Endothelial cell of umbilical vein (primary cell): ENCODE measurements around the gene RGS12. TPM values are rescaled to one million over a fixed set of nuclear protein-coding genes. Genes with fewer than 3 reads are reported as not detected.

ENCODE experiments used
- BruUV-seq: library from RNA; stranded (reverse); fragments of 400-500 nt; replicated peaks from 2 replicates; lab custom pipeline; 2021; lab: Mats Ljungman, UMichigan
- CTCF ChIA-PET: fragments of 300-600, 350-600 bp; sonication (Branson Sonifier 250); formaldehyde crosslinking; loops from one replicate; lab custom pipeline; 2021; ENCODE audit warnings: antibody characterized with exemption, inconsistent platforms; lab: Charles Lee
- POLR2A ChIA-PET: fragments of 300-600, 350-600 bp; sonication (Branson Sonifier 250); formaldehyde crosslinking; loops from one replicate; lab custom pipeline; 2021; ENCODE audit warnings: antibody characterized with exemption, inconsistent platforms; lab: Charles Lee
- DNase-seq: peaks from one replicate; pipeline ENCODE4 v3.0.0-alpha.2; 2011; ENCODE audit warnings: low read depth, low spot score
- FAIRE-seq: peaks from 2 replicates; lab custom pipeline; 2011; peaks lifted over from hg19 to GRCh38; lab: Jason Lieb, UNC
- H2AFZ ChIP-seq: 2 replicates; pipeline ENCODE4 v1.6.0; 2012; ENCODE audit warnings: low read depth, low read length, control low read depth, inconsistent platforms
- H3K27ac ChIP-seq: 2 replicates; pipeline ENCODE4 v1.5.1; 2011; ENCODE audit warnings: low read depth, mild to moderate bottlenecking, control low read depth, low read length, moderate library complexity; ENCODE audit not compliant: insufficient read depth
- H3K27me3 ChIP-seq, 2 experiments: 2 replicates each; pipeline versions ENCODE4 v1.6.0 to v1.6.1; 2011; ENCODE audit warnings: low read length in 2 of 2, mixed read lengths in 1 of 2; ENCODE audit not compliant: control insufficient read depth in 2 of 2, insufficient read depth in 2 of 2
- H3K36me3 ChIP-seq, 2 experiments: 2 replicates in 1 of 2; 3 replicates in 1 of 2; pipeline ENCODE4 v1.5.1; 2011; ENCODE audit warnings: low read length in 2 of 2, mild to moderate bottlenecking in 1 of 2, moderate library complexity in 1 of 2; ENCODE audit not compliant: control insufficient read depth in 2 of 2, insufficient read depth in 2 of 2; ENCODE audit errors: extremely low read depth in 1 of 2
- H3K4me1 ChIP-seq: 3 replicates; pipeline ENCODE4 v1.5.1; 2011; ENCODE audit warnings: mild to moderate bottlenecking, low read length; ENCODE audit not compliant: control insufficient read depth, insufficient read depth; ENCODE audit errors: extremely low read depth
- H3K4me2 ChIP-seq: 2 replicates; pipeline ENCODE4 v1.6.1; 2011; ENCODE audit warnings: low read length, control low read depth, mixed read lengths; ENCODE audit not compliant: insufficient read depth
- H3K4me3 ChIP-seq, 3 experiments: fragments of 200-600 bp in 1 of 3; sonication (generic), shearing (Covaris generic) in 1 of 3; replicated peaks in 1 of 3; 2 replicates each; pipeline ENCODE4 v1.5.1; 2011 to 2016; ENCODE audit warnings: control low read depth in 3 of 3, low read length in 3 of 3, mild to moderate bottlenecking in 2 of 3, inconsistent platforms in 1 of 3, low read depth in 1 of 3, moderate library complexity in 1 of 3; ENCODE audit not compliant: insufficient read depth in 1 of 3
- H3K79me2 ChIP-seq: 2 replicates; pipeline ENCODE4 v1.6.0; 2012; ENCODE audit warnings: low read length, inconsistent platforms; ENCODE audit not compliant: control insufficient read depth, insufficient read depth
- H3K9ac ChIP-seq: replicated peaks from 2 replicates; pipeline ENCODE3; 2011; ENCODE audit warnings: low read length, control low read depth; ENCODE audit not compliant: insufficient read depth; ENCODE audit errors: extremely low read depth
- H3K9me1 ChIP-seq: replicated peaks from 3 replicates; pipeline ENCODE4 v1.6.0; 2011; ENCODE audit warnings: mild to moderate bottlenecking, low read length; ENCODE audit not compliant: control insufficient read depth, insufficient read depth; ENCODE audit errors: extremely low read depth
- H3K9me3 ChIP-seq: replicated peaks from 2 replicates; pipeline ENCODE4 v1.5.1; 2012; ENCODE audit warnings: low read length, inconsistent platforms; ENCODE audit not compliant: control insufficient read depth, insufficient read depth
- H4K20me1 ChIP-seq: replicated peaks from 2 replicates; pipeline ENCODE3; 2011; ENCODE audit warnings: mild to moderate bottlenecking, low read length; ENCODE audit not compliant: control insufficient read depth, insufficient read depth; ENCODE audit errors: extremely low read depth
- EZH2 ChIP-seq: IDR thresholded peaks from 2 replicates; pipeline ENCODE4 v1.6.1; 2012; ENCODE audit warnings: borderline replicate concordance, low read depth, mild to moderate bottlenecking, moderate library complexity, low read length, inconsistent platforms; ENCODE audit not compliant: severe bottlenecking
- FOS ChIP-seq: IDR thresholded peaks from 2 replicates; pipeline ENCODE4 v1.6.1; 2011; ENCODE audit warnings: mild to moderate bottlenecking, low read length, moderate library complexity, borderline replicate concordance; ENCODE audit not compliant: insufficient read depth
- GATA2 ChIP-seq: IDR thresholded peaks from 2 replicates; pipeline ENCODE4 v1.7.0; 2011; ENCODE audit warnings: low read depth, mild to moderate bottlenecking, moderate library complexity, mixed read lengths, low read length; ENCODE audit not compliant: insufficient read length, insufficient read depth
- JUN ChIP-seq: IDR thresholded peaks from 2 replicates; pipeline ENCODE4 v1.6.1; 2011; ENCODE audit warnings: borderline replicate concordance, low read depth; ENCODE audit not compliant: insufficient read length, insufficient read depth
- MYC ChIP-seq: IDR thresholded peaks from one replicate; pipeline ENCODE4 v1.6.1; 2011; ENCODE audit warnings: mild to moderate bottlenecking, low read depth, low read length
- POLR2A ChIP-seq: IDR thresholded peaks from 2 replicates; pipeline ENCODE4 v1.6.1; 2012; ENCODE audit warnings: low read depth, mild to moderate bottlenecking, control low read depth, low read length
- POLR2AphosphoS5 ChIP-seq: IDR thresholded peaks from 2 replicates; pipeline ENCODE4 v1.6.1; 2012; ENCODE audit warnings: low read depth, mild to moderate bottlenecking, control low read depth, low read length, moderate library complexity; ENCODE audit not compliant: insufficient read depth
- dilution Hi-C: fragments of 300-500 bp; cut with MboI; formaldehyde crosslinking; loops from one replicate; pipeline ENCODE4 v1.15.0; 2019; ENCODE audit warnings: low sequenced_read_pairs; ENCODE audit not compliant: extremely low pct_ligation_motif_present
- intact Hi-C: fragments of 100-400 bp; cut with micrococcal nuclease; formaldehyde crosslinking; loops from one replicate; pipeline ENCODE4 v1.10.0; 2022
- polyA plus RNA-seq, 4 experiments: library from polyadenylated mRNA; depleted of rRNA in 3 of 4; stranded (reverse) in 3 of 4; unstranded in 1 of 4; fragments of >200 nt; gene quantifications; 2 replicates each; pipeline versions ENCODE4 v1.2.1 to v1.2.3, GENCODE V29; 2011 to 2012; ENCODE audit warnings: missing spikeins in 1 of 4
- total RNA-seq: library from RNA; stranded (reverse); gene quantifications from 2 replicates; pipeline ENCODE4 v1.2.3, GENCODE V29; 2021
- TF ChIP-seq, protein P1 (sequence below): IDR thresholded peaks from 2 replicates; pipeline ENCODE4 v1.6.1; 2011; ENCODE audit not compliant: insufficient read depth, insufficient read length
- TF ChIP-seq, protein P2 (sequence below), 2 donors: IDR thresholded peaks; 1 replicate in 1 of 2; 2 replicates in 1 of 2; pipeline ENCODE4 v1.5.1; 2011; ENCODE audit warnings: low read length in 2 of 2, mild to moderate bottlenecking in 2 of 2, moderate library complexity in 2 of 2, control low read depth in 1 of 2, inconsistent platforms in 1 of 2, low read depth in 1 of 2; ENCODE audit not compliant: insufficient read depth in 1 of 2; ENCODE audit errors: extremely low read depth in 1 of 2

Gene RGS12
- total and polyA plus RNA-seq, 2 donors (not counting 3 experiments of a cell fraction or from before 2014, with no cell fraction given): 65.2 to 75.4 TPM

DNA sequence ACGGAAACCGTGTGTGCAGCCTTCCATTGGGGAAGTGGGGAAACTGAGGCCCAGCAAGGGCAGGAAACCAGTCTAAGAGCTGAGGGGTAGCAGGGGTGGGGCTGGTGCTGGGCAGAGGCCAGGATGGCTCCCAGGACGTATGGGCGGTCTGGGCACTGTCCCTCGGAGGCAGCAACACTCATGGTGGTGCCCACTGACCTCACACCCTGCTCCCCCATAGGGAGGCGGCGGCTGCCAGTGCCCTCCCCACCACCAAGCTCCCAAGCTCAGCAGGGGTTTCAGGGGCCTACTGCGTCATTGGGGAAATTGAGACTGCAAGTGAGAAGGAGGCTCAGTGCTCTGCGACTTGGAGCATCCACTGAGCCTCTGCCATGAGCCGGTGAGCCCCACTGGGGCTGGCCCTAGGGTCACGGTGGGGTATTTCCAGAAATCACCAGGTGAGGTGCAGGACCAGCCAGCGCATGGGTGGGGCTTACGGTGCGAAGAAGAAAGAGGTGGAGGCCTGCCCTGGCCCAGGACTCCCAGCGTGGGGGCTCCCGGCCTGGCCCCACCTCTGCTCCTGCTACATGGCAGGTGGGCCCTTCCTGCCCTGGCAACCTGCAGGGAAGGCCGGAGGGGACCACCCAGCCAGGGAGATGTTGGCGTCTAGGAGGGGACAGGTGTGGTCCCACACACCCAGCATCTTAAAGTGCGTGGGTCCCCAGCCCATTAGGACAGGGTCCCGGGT lies 42.9 kb upstream of the RGS12 start:
- no peak overlapping the region for H3K9ac ChIP-seq
- ChIA-PET CTCF (interaction anchor here (1.0 kb wide), 1 partner anchor 67 kb away, joined by 3 read pairs; no protein-coding TSS in a partner anchor), POLR2A (no interaction called here)
- no peaks in the 10 kb centered on the region for H4K20me1 ChIP-seq
- dilution Hi-C loops: no loop called here
- no peaks in the 10 kb centered on the region for H3K79me2 ChIP-seq
- no peak overlapping the region for H2AFZ ChIP-seq
- H3K9me1 ChIP-seq: no peaks in the 10 kb centered on the region
- no peak overlapping the region for H3K4me2 ChIP-seq
- no peak for TF ChIP-seq GATA2
- no peaks in the 10 kb centered on the region for H3K9me3 ChIP-seq
- intact Hi-C loops: loop anchor here (10.0 kb wide), 1 partner anchor 175 kb away; no protein-coding TSS in a partner anchor
- H3K27me3 ChIP-seq: no peaks in the 10 kb centered on the region
- no TSS peak for BruUV-seq
- H3K4me1 ChIP-seq: no peaks in the 10 kb centered on the region
- H3K27ac ChIP-seq: no peak overlapping the region
- H3K36me3 ChIP-seq: no peaks in the 10 kb centered on the region
- H3K4me3 ChIP-seq: no peak overlapping the region
- DNase-seq: no peak
- FAIRE-seq: no peak

DNA sequence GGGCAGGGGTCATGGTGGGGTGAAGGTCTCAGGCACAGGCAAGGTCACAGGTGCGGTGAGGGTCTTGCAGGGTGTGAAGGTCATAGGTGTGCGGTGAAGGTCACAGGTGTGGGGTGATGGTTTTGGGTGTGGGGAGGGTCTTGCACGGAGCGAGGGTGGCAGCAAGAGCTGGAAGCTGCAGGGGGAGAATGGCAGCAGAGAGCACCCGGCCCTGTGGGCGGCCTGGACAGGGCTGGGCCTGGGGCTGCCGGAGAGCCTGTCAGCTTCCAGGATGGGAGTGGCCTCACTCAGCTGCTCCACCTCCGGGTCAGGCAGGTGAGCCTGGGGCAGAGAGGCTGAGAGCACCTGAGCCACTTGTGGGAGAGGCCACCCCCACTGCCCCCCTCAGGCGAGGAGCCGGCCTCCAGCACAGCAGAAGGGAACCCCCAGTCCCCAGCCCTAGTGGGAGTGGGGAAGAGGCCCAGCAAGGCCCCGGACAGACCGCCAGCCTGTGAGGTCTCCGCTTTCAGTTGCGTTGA lies 42.3 kb upstream of the RGS12 start:
- no peak overlapping the region for H3K27ac ChIP-seq
- POLR2A ChIA-PET: no interaction called here
- no peaks in the 10 kb centered on the region for H3K36me3 ChIP-seq
- FAIRE-seq: no peak
- H3K27me3 ChIP-seq: no peaks in the 10 kb centered on the region
- no peak overlapping the region for H3K4me2 ChIP-seq
- H3K4me1 ChIP-seq: no peaks in the 10 kb centered on the region
- DNase-seq: no peak
- H3K9me1 ChIP-seq: no peaks in the 10 kb centered on the region
- no TSS peak for BruUV-seq
- H3K9me3 ChIP-seq: no peaks in the 10 kb centered on the region
- no peak for TF ChIP-seq EZH2
- TF ChIP-seq, protein P1, sequence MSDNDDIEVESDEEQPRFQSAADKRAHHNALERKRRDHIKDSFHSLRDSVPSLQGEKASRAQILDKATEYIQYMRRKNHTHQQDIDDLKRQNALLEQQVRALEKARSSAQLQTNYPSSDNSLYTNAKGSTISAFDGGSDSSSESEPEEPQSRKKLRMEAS: no peak
- no peak for TF ChIP-seq GATA2
- TF ChIP-seq JUN: no peak
- no peak for TF ChIP-seq MYC
- no peak for TF ChIP-seq FOS
- TF ChIP-seq, protein P2, sequence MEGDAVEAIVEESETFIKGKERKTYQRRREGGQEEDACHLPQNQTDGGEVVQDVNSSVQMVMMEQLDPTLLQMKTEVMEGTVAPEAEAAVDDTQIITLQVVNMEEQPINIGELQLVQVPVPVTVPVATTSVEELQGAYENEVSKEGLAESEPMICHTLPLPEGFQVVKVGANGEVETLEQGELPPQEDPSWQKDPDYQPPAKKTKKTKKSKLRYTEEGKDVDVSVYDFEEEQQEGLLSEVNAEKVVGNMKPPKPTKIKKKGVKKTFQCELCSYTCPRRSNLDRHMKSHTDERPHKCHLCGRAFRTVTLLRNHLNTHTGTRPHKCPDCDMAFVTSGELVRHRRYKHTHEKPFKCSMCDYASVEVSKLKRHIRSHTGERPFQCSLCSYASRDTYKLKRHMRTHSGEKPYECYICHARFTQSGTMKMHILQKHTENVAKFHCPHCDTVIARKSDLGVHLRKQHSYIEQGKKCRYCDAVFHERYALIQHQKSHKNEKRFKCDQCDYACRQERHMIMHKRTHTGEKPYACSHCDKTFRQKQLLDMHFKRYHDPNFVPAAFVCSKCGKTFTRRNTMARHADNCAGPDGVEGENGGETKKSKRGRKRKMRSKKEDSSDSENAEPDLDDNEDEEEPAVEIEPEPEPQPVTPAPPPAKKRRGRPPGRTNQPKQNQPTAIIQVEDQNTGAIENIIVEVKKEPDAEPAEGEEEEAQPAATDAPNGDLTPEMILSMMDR (IDR thresholded peaks at IDR 0.05; ENCODE audit: extremely low read depth in 1 of 2, insufficient read depth in 1 of 2, low read depth in 1 of 2, low read length in 2 of 2): no peak
- TF ChIP-seq POLR2AphosphoS5: no peak
- no peak for TF ChIP-seq POLR2A
- intact Hi-C loops: no loop called here
- H3K4me3 ChIP-seq: no peak overlapping the region
- H3K9ac ChIP-seq: no peak overlapping the region
- dilution Hi-C loops: no loop called here
- CTCF ChIA-PET: no interaction called here
- no peak overlapping the region for H2AFZ ChIP-seq
- no peaks in the 10 kb centered on the region for H3K79me2 ChIP-seq
- no peaks in the 10 kb centered on the region for H4K20me1 ChIP-seq
